SK-N-SH (cell line): ENCODE results near the gene SRSF12.

Source experiments
- CTCF ChIP-seq: fragments of 200-600 bp; sonication (generic); IDR thresholded peaks from 2 replicates; pipeline ENCODE4 v1.6.1; 2017; ENCODE audit warnings: antibody characterized with exemption, mild to moderate bottlenecking, moderate library complexity
- EP300 ChIP-seq, 2 experiments: IDR thresholded peaks; 2 replicates each; pipeline versions ENCODE4 v1.4.0 to v1.6.1; 2012; ENCODE audit warnings: borderline replicate concordance in 1 of 2, low read depth in 1 of 2, low read length in 1 of 2
- RAD21 ChIP-seq: IDR thresholded peaks from 2 replicates; pipeline ENCODE4 v1.6.1; 2012; ENCODE audit warnings: mild to moderate bottlenecking, low read length
- RFX5 ChIP-seq: IDR thresholded peaks from 2 replicates; pipeline ENCODE4 v1.6.1; 2012; ENCODE audit warnings: mild to moderate bottlenecking, improper control_type of control experiment, low read length
- TAF1 ChIP-seq: IDR thresholded peaks from 2 replicates; pipeline ENCODE4 v1.6.1; 2012; ENCODE audit warnings: low read depth, mild to moderate bottlenecking, low read length, moderate library complexity, borderline replicate concordance

GRCh38 chr6:89067796-89068195, 50.1 kb downstream of the SRSF12 start:
- TF ChIP-seq RAD21 = no peak
- no peak for TF ChIP-seq EP300 (IDR thresholded peaks at IDR 0.05; ENCODE audit: borderline replicate concordance in 1 of 2, low read depth in 1 of 2, low read length in 1 of 2)
- no peak for TF ChIP-seq CTCF
- TF ChIP-seq RFX5 = no peak
- no peak for TF ChIP-seq TAF1
